Measurements from ENCODE around the gene ADM. TPM values are rescaled to one million over a fixed set of nuclear protein-coding genes. Genes with fewer than 3 reads are reported as not detected.

The ADM gene
- total and polyA plus RNA-seq, 2 donors (not counting 3 experiments of a cell fraction or from before 2014, with no cell fraction given), result 45.3 to 55.5 TPM

- Histone ChIP-seq H4K20me1 (replicated peaks; ENCODE audit: control insufficient read depth, extremely low read depth, insufficient read depth, low read length) (no peaks in the 10 kb centered on the region), H3K79me2 (ENCODE audit: control insufficient read depth, insufficient read depth, low read length) (no peaks in the 10 kb centered on the region), H3K4me2 (ENCODE audit: insufficient read depth, low read length) (peak overlapping the region; percentile 77), H3K9me3 (replicated peaks; ENCODE audit: control insufficient read depth, insufficient read depth, low read length) (no peaks in the 10 kb centered on the region), H3K36me3 (ENCODE audit: control insufficient read depth in 2 of 2, extremely low read depth in 1 of 2, insufficient read depth in 2 of 2, low read length in 2 of 2) (no peaks in the 10 kb centered on the region), H2AFZ (ENCODE audit: low read depth, low read length) (no peak overlapping the region), H3K9me1 (replicated peaks; ENCODE audit: control insufficient read depth, extremely low read depth, insufficient read depth, low read length) (no peaks in the 10 kb centered on the region), H3K4me3 (replicated peaks in 1 of 3; ENCODE audit: insufficient read depth in 1 of 3, low read depth in 1 of 3, low read length in 3 of 3) (no peak overlapping the region), H3K27ac (ENCODE audit: insufficient read depth, low read depth, low read length) (peak overlapping the region; percentile 84), H3K9ac (replicated peaks; ENCODE audit: extremely low read depth, insufficient read depth, low read length) (peak overlapping the region; percentile 19), H3K4me1 (ENCODE audit: control insufficient read depth, extremely low read depth, insufficient read depth, low read length) (peaks cover 58% of the 10 kb centered on the region), H3K27me3 (ENCODE audit: control insufficient read depth in 2 of 2, insufficient read depth in 2 of 2, low read length in 2 of 2) (no peaks in the 10 kb centered on the region)
- ChIA-PET CTCF (interaction anchor here (0.9 to 8.8 kb wide), 10 partner anchors 8 to 571 kb away, joined by 3 to 203 read pairs (median 4); no protein-coding TSS in a partner anchor), POLR2A (interaction anchor here (0.5 to 1.6 kb wide), 4 partner anchors 22 to 469 kb away, joined by 4 to 6 read pairs (median 4); no protein-coding TSS in a partner anchor)
- intact Hi-C loops (cut with micrococcal nuclease), result loop anchor here (2.0 to 10.0 kb wide), 4 partner anchors 405 to 1315 kb away; no protein-coding TSS in a partner anchor
- FAIRE-seq (no peak), DNase-seq (ENCODE audit: low read depth, low spot score) (no peak)
- TF ChIP-seq GATA2 (IDR thresholded peaks at IDR 0.05; ENCODE audit: insufficient read depth, insufficient read length, low read depth, low read length) (no peak), POLR2A (IDR thresholded peaks at IDR 0.05; ENCODE audit: low read depth, low read length) (no peak), CTCF (IDR thresholded peaks at IDR 0.05; ENCODE audit: extremely low read depth in 1 of 2, insufficient read depth in 1 of 2, low read depth in 1 of 2, low read length in 2 of 2) (no peak), MAX (IDR thresholded peaks at IDR 0.05; ENCODE audit: insufficient read depth, insufficient read length) (no peak), EZH2 (IDR thresholded peaks at IDR 0.05; ENCODE audit: borderline replicate concordance, low read depth, low read length, severe bottlenecking) (no peak), MYC (IDR thresholded peaks at IDR 0.05; ENCODE audit: low read depth, low read length) (no peak), JUN (IDR thresholded peaks at IDR 0.05; ENCODE audit: borderline replicate concordance, insufficient read depth, insufficient read length, low read depth) (no peak), POLR2AphosphoS5 (IDR thresholded peaks at IDR 0.05; ENCODE audit: insufficient read depth, low read depth, low read length) (no peak), FOS (IDR thresholded peaks at IDR 0.05; ENCODE audit: borderline replicate concordance, insufficient read depth, low read length) (no peak)
- dilution Hi-C loops (cut with MboI; ENCODE audit: extremely low pct_ligation_motif_present, low sequenced_read_pairs), result no loop called here
- no TSS peak for BruUV-seq (replicated peaks)
Measured at GRCh38 chr11:10329356-10329755, 24.5 kb downstream of the ADM start.

Measured in endothelial cell of umbilical vein (primary cell).